Thyroid gland (tissue), 4 donors: ENCODE measurements around the gene RIT2. TPM values are rescaled to one million over a fixed set of nuclear protein-coding genes. Genes with fewer than 3 reads are reported as not detected.

ENCODE experiments used
- DNase-seq, 2 donors: peaks; one replicate each; pipeline ENCODE4 v3.0.0-alpha.2; 2019
- H3K27ac ChIP-seq, 3 donors: fragments of 200-600 bp; sonication (generic); 1 replicate in 2 of 3; 2 replicates in 1 of 3; pipeline ENCODE4 v1.5.1; 2016 to 2019; ENCODE audit warnings: mild to moderate bottlenecking in 1 of 3, moderate library complexity in 1 of 3
- H3K27me3 ChIP-seq: fragments of 200-600 bp; sonication (generic); one replicate; pipeline ENCODE4 v1.5.1; 2019
- H3K36me3 ChIP-seq, 2 donors: fragments of 200-600 bp; sonication (generic); one replicate each; pipeline ENCODE4 v1.5.1; 2016 to 2019
- H3K4me1 ChIP-seq, 2 donors: fragments of 200-600 bp; sonication (generic); one replicate each; pipeline ENCODE4 v1.5.1; 2017 to 2019
- H3K4me3 ChIP-seq, 3 donors: fragments of 200-600 bp; sonication (generic); replicated peaks in 1 of 3; 1 replicate in 2 of 3; 2 replicates in 1 of 3; pipeline ENCODE4 v1.5.1; 2016; ENCODE audit warnings: mild to moderate bottlenecking in 1 of 3
- H3K9me3 ChIP-seq: fragments of 200-600 bp; sonication (generic); one replicate; pipeline ENCODE4 v1.5.1; 2017
- CTCF ChIP-seq, 6 experiments: fragments of 200-600 bp in 3 of 6; fragments of 450-650 bp in 3 of 6; sonication (generic) in 3 of 6; IDR thresholded peaks; one replicate each; pipeline ENCODE4 v1.5.1; 2016 to 2019; ENCODE audit warnings: antibody characterized with exemption in 6 of 6, mild to moderate bottlenecking in 2 of 6, inconsistent platforms in 1 of 6, moderate library complexity in 1 of 6
- POLR2A ChIP-seq, 2 donors: fragments of 450-650 bp; IDR thresholded peaks; one replicate each; pipeline ENCODE4 v1.6.1; 2017; ENCODE audit warnings: antibody characterized with exemption in 2 of 2, mild to moderate bottlenecking in 2 of 2, moderate library complexity in 1 of 2
- WGBS, 2 donors: methylation state at CpG; one replicate each; pipeline ENCODE4 v1.1.5; 2017; 5-methylcytosine and 5-hydroxymethylcytosine counted together
- intact Hi-C: fragments of 100-400 bp; cut with DNase I; formaldehyde crosslinking; loops from one replicate; pipeline ENCODE4 v1.15.1; 2023
- total RNA-seq, 4 donors: library from RNA; depleted of rRNA; stranded (reverse); fragments of >200 nt; gene quantifications; one replicate each; pipeline ENCODE4 v1.2.3, GENCODE V29; 2016

Gene RIT2
- total RNA-seq, 4 donors from 2014 or later = not detected

- no peaks in the 10 kb centered on the region for H3K36me3 ChIP-seq
- H3K27ac ChIP-seq = no peak overlapping the region
- H3K9me3 ChIP-seq = no peaks in the 10 kb centered on the region
- no peaks in the 10 kb centered on the region for H3K4me1 ChIP-seq
- no peaks in the 10 kb centered on the region for H3K27me3 ChIP-seq
- WGBS, 2 donors = 67 to 81% methylated on average over 5 of the region's 5 CpGs
- no peak overlapping the region for H3K4me3 ChIP-seq
- TF ChIP-seq POLR2A (IDR thresholded peaks at IDR 0.05) (no peak), CTCF (IDR thresholded peaks at IDR 0.05) (no peak)
- intact Hi-C loops = no loop called here
- no peak for DNase-seq
These were observed 37.8 kb downstream of the RIT2 start for GRCh38 chr18:43077510-43078308.

- Histone ChIP-seq H3K4me1 (no peaks in the 10 kb centered on the region), H3K9me3 (no peaks in the 10 kb centered on the region), H3K27me3 (no peaks in the 10 kb centered on the region), H3K4me3 (no peak overlapping the region), H3K27ac (no peak overlapping the region), H3K36me3 (no peaks in the 10 kb centered on the region)
- intact Hi-C loops = no loop called here
- DNase-seq = no peak
- TF ChIP-seq POLR2A (IDR thresholded peaks at IDR 0.05) (no peak), CTCF (IDR thresholded peaks at IDR 0.05) (no peak)
- 99% methylated on average over 1 of the region's 1 CpG for WGBS, 2 donors
These were observed 41.7 kb downstream of the RIT2 start for GRCh38 chr18:43073771-43074170.

DNA sequence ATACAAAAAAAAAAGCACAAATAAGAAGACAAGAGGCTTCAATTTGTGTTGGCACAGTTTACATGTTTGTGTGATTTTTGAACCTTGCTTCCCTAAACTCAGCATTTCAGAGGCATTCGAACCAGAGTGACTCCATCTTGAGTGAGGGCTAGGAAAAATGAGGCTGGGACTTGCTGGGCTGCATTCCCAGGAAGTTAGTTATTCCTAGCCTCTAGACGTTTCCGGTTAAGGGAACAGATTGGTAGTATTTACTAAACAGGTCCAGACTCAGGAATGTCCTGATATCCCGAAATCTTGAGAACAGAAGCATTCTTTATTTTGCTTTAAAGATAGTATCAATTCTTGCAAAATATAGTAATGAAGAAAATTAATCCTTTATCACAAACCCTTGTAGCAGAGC, 46.7 kb downstream of the RIT2 start:
- DNase-seq = no peak
- WGBS, 2 donors = 55 to 70% methylated on average over 4 of the region's 4 CpGs
- no peaks in the 10 kb centered on the region for H3K36me3 ChIP-seq
- no peak overlapping the region for H3K4me3 ChIP-seq
- H3K27ac ChIP-seq = no peak overlapping the region
- TF ChIP-seq CTCF (IDR thresholded peaks at IDR 0.05) (no peak), POLR2A (IDR thresholded peaks at IDR 0.05) (no peak)
- no peaks in the 10 kb centered on the region for H3K9me3 ChIP-seq
- no peaks in the 10 kb centered on the region for H3K4me1 ChIP-seq
- intact Hi-C loops = no loop called here
- no peaks in the 10 kb centered on the region for H3K27me3 ChIP-seq

GRCh38 chr18:43067570-43067969, 47.9 kb downstream of the RIT2 start:
- H3K9me3 ChIP-seq = no peaks in the 10 kb centered on the region
- H3K4me1 ChIP-seq = no peaks in the 10 kb centered on the region
- no peak overlapping the region for H3K4me3 ChIP-seq
- no peaks in the 10 kb centered on the region for H3K36me3 ChIP-seq
- no peak overlapping the region for H3K27ac ChIP-seq
- H3K27me3 ChIP-seq = no peaks in the 10 kb centered on the region
- DNase-seq = no peak
- 80 to 86% methylated on average over 1 of the region's 1 CpG for WGBS, 2 donors
- intact Hi-C loops = no loop called here
- no peak for TF ChIP-seq CTCF (IDR thresholded peaks at IDR 0.05)
- TF ChIP-seq POLR2A (IDR thresholded peaks at IDR 0.05) = no peak

DNA sequence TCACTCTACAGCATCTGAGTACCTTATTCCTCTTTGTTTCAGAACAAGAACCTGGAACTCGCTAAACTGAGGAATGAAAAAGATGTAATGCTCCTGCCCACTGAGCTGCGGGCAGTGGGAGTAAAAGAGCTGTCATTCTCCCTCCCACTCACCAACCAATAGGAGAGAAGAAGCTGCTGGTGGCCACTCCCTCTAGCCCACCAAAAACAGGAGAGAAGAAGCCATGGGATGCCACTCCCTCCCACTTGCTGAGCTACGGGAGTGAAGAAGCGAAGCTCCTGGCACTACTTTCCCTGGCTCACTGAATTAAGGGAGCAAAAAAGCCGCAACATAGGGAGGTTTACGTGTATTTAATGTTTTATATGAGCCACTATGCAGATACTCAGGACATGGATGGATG, 53.7 kb downstream of the RIT2 start:
- Histone ChIP-seq H3K27ac (no peak overlapping the region), H3K4me3 (no peak overlapping the region), H3K4me1 (no peaks in the 10 kb centered on the region), H3K27me3 (no peaks in the 10 kb centered on the region), H3K9me3 (no peaks in the 10 kb centered on the region), H3K36me3 (no peaks in the 10 kb centered on the region)
- DNase-seq = no peak
- 91 to 93% methylated on average over 6 of the region's 6 CpGs for WGBS, 2 donors
- TF ChIP-seq CTCF (IDR thresholded peaks at IDR 0.05) (no peak), POLR2A (IDR thresholded peaks at IDR 0.05) (no peak)
- intact Hi-C loops = no loop called here
